ENCODE results near the gene FBXO7. TPM values are rescaled to one million over a fixed set of nuclear protein-coding genes. Genes with fewer than 3 reads are reported as not detected.
A peak's percentile ranks its signal among the peaks of the same experiment; 100 is the strongest.

FBXO7 gene
- total and polyA plus RNA-seq, 2 of the 4 experiments (the other 2 are of a cell fraction) = 71.5 TPM

- DNase-seq (peak; percentile 93), ATAC-seq (ENCODE audit: low read depth) (peak; percentile 74)
- Histone ChIP-seq H4K5ac (ENCODE audit: low read depth, low read length) (peak overlapping the region; percentile 45; the same call in 1 of the 2 replicates), H3K79me1 (ENCODE audit: low read depth in 1 of 2, low read length in 2 of 2) (0 out of 4 replicates have a peak, but pooled peaks cover 0 to 5% of the 10 kb centered on the region in 2 experiments), H4K91ac (ENCODE audit: insufficient read depth, low read depth, low read length) (peak overlapping the region; percentile 89), H3K36me3 (ENCODE audit: control insufficient read depth, insufficient read depth, low read length) (no peaks in the 10 kb centered on the region), H2AK9ac (replicated peaks; ENCODE audit: low read depth, low read length, poor library complexity) (peak overlapping the region; percentile 6), H3K4me1 (ENCODE audit: control insufficient read depth, insufficient read depth, low read length) (peaks cover 25% of the 10 kb centered on the region), H3K27me3 (ENCODE audit: control insufficient read depth, insufficient read depth, low read length) (no peaks in the 10 kb centered on the region), H3K4me3 (ENCODE audit: insufficient read depth, low read depth, low read length) (no peak overlapping the region), H4K20me1 (ENCODE audit: insufficient read depth, low read length) (no peaks in the 10 kb centered on the region), H3K23ac (ENCODE audit: low read depth, low read length) (peak overlapping the region; percentile 49; the same call in 1 of the 2 replicates), H3K4ac (ENCODE audit: low read depth, low read length) (peak overlapping the region; percentile 92), H3K56ac (ENCODE audit: extremely low read depth, insufficient read depth, low read length) (0 out of 2 replicates have a peak overlapping the region, but pooled peaks have one; percentile 55), H2AK5ac (ENCODE audit: low read depth, low read length) (peak overlapping the region; percentile 62; the same call in 1 of the 2 replicates), H3K4me2 (ENCODE audit: low read depth, low read length) (no peak overlapping the region), H2BK15ac (ENCODE audit: low read depth, low read length) (peak overlapping the region; percentile 52; the same call in 2 of the 3 replicates), H3K27ac (ENCODE audit: insufficient read depth, low read length) (peak overlapping the region; percentile 33; the same call in 1 of the 2 replicates), H2BK5ac (ENCODE audit: low read depth, low read length, poor library complexity, severe bottlenecking) (no peak overlapping the region), H2BK20ac (ENCODE audit: low read depth, low read length) (peak overlapping the region; percentile 64), H3K9me1 (ENCODE audit: insufficient read depth, low read length) (peaks cover 14% of the 10 kb centered on the region), H3K9ac (ENCODE audit: low read depth, low read length) (peak overlapping the region; percentile 14; the same call in 1 of the 2 replicates), H2AFZ (replicated peaks; ENCODE audit: low read length, poor library complexity) (peak overlapping the region; percentile 83), H2BK120ac (ENCODE audit: low read depth, low read length) (peak overlapping the region; percentile 94), H4K8ac (ENCODE audit: low read depth in 2 of 2, low read length in 2 of 2) (peak overlapping the region; percentile 43 to 88), H3K9me3 (ENCODE audit: control insufficient read depth, insufficient read depth, low read length) (no peaks in the 10 kb centered on the region), H3K18ac (ENCODE audit: low read depth, low read length) (peak overlapping the region; percentile 4; the same call in 1 of the 2 replicates), H3K14ac (replicated peaks; ENCODE audit: low read depth, low read length) (peak overlapping the region; percentile 67)
- WGBS, 2 experiments (ENCODE audit: extremely low coverage in 2 of 2, insufficient read length in 1 of 2) = 45% methylated on average over 8 of the region's 19 CpGs; no CpG with 5 or more reads in 1 of the 2 experiments
- intact Hi-C loops (cut with micrococcal nuclease) = loop anchor here (2.0 kb wide), 1 partner anchor 91 kb away; no protein-coding TSS in a partner anchor
- ChIA-PET CTCF (interaction anchor here (0.7 to 1.5 kb wide), 4 partner anchors 10 to 414 kb away, joined by 3 to 9 read pairs (median 3); no protein-coding TSS in a partner anchor), POLR2A (ENCODE audit: unreplicated experiment) (interaction anchor here (0.8 to 1.8 kb wide), 2 partner anchors 11 to 269 kb away, joined by 3 to 5 read pairs; partner anchors contain the start of gene TIMP3)
- no TSS peak for BruUV-seq (replicated peaks)
- in situ Hi-C loops (cut with MboI; ENCODE audit: low sequenced_read_pairs) = no loop called here
- dilution Hi-C loops (cut with HindIII; ENCODE audit: low sequenced_read_pairs, unreplicated experiment) = no loop called here
- TF ChIP-seq RFX5 (IDR thresholded peaks at IDR 0.05; ENCODE audit: low read depth, low read length) (no peak), USF2 (IDR thresholded peaks at IDR 0.05; ENCODE audit: low read depth, low read length) (peak; percentile 88), FOS (IDR thresholded peaks at IDR 0.05; ENCODE audit: low read depth, low read length) (peak; percentile 56), BHLHE40 (IDR thresholded peaks at IDR 0.05; ENCODE audit: low read depth, low read length) (peak; percentile 97), NFE2L2 (IDR thresholded peaks at IDR 0.05; ENCODE audit: low read depth, low read length) (peak; percentile 43; the same call in 1 of the 2 replicates), RCOR1 (IDR thresholded peaks at IDR 0.05; ENCODE audit: insufficient replicate concordance, low read length) (peak; percentile 37), MXI1 (IDR thresholded peaks at IDR 0.05; ENCODE audit: borderline replicate concordance, low read depth, low read length) (peak; percentile 88), RAD21 (IDR thresholded peaks at IDR 0.05; ENCODE audit: low read length) (no peak)
Measured at GRCh38 chr22:32531931-32532819, 57.6 kb downstream of the FBXO7 start.
